NOMO-1 (cell line): ENCODE measurements around the gene WRAP73.

ENCODE experiments used
- DNase-seq, 2 experiments: peaks; one replicate each; lab custom pipeline; 2025; ENCODE audit not compliant: unreplicated experiment in 2 of 2; lab: John Stamatoyannopoulos, UW

Gene WRAP73

DNA sequence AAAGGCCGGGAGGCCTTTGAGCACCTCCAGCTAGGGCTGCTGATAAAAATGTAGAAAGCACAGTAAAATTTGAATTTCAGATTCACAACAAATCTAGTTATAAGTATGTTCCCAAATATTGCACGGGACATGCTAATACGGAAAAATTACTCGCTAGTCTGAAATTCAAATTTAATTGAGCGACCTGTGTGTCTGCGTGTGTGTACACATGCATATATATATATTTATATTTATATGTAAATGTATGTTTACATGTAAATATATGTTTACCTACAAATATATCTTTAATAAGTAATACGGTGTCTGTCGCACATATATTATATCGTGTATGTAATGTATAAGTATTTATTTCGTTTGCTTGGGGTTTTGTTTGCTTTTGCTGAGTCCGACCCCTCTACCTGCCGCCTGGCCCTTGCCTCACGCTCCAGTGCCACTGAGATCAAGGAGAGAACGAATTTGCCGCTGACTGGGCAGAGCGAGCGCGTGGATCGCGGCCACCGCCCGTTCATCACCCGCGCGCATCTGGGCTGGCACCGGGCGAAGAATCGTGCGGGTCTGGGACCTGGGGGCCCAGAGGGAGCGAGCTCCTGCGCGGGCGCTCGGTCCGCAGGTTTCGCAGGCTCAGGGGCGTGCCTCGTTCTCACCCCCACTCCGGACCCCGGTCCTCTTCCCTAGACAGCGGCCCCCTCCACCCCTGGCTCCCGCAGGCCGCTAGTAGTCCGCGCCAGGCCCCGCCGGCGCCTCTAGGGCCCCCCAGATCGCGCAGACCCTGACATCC is 534 bp upstream of the WRAP73 start:
- no peak for DNase-seq

DNA sequence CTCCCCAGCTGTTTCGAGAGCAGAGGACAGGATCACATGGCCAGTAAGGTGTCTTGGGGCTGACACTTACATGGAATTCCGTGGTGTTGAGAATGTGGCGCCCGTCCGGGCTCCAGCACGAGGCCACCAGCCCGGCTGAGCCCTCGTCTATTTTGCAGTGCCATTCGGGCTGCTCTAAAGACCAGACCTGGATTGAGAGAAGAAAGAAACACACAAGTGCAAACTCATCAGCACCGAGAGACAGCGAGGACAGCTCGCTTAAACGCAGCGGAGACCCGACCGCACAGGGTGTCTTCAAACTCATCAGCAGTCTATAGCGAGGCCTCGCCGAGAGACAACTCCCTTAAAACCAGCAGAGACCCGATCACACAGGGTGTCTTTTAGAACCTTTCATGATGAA is 3.3 kb downstream of the WRAP73 start:
- no peak for DNase-seq

DNA sequence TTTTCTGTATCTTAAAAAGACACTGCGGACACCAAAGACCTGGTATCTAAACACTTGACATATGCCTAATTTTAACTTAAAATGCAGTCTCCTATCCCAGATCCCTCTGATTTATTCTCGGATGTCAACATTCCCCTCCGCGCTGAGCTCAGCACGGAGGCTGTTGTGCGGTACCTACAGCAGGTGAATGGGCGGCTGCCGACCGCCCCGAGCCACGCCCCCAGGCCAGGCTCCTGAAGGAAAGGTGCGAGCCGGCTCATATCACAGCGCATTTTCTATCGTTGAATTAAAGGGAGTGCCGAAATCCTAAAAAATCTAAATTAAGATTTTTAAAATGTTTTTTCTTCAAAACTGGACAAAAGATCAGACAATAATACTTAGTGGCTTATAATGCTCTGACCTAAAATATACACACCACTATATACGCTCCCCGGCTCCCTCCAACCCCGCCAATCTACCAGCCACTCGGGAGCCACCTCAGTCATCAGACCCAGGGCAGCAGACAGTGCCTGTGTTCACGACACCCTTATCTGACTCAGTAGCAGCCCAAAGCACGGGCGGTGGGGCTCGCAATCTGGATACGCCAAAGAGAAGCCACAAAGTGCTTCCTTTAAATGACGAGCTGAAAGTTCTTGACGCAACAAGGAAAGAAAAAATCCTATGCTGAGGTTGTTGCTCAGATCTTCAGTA is 4.1 kb downstream of the WRAP73 start:
- no peak for DNase-seq

DNA sequence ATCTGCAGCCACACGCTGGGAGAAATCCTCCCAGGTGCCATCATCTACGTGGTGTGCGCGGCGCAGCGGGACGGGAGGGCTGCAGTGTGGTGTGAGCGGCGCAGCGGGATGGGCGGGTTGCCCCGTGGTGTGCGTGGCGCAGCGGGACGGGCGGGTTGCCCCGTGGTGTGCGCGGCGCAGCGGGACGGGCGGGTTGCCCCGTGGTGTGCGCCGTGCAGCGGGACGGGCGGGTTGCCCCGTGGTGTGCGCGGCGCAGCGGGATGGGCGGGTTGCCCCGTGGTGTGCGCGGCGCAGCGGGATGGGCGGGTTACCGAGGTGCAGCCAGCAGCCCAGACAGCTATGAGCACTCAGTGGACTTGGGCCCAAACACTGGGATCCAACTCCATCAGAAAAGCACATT is 4.7 kb downstream of the WRAP73 start:
- DNase-seq = no peak

DNA sequence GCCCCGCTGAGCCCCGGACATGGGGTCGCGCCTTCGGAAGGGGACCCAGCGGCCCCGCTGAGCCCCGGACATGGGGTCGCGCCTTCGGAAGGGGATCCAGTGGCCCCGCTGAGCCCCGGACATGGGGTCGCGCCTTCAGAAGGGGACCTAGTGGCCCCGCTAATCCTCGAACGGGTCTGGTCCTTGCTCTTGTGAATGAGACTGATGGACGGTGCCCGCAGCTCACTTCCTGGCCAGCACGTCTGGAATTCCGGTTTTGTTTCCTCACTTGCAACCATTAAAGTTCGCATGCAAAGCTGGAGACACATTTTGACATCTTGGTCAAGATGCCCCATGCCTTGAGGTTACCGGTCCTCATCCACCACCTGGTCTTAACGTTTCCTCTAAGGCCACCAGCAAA is 5.6 kb downstream of the WRAP73 start:
- DNase-seq = no peak

DNA sequence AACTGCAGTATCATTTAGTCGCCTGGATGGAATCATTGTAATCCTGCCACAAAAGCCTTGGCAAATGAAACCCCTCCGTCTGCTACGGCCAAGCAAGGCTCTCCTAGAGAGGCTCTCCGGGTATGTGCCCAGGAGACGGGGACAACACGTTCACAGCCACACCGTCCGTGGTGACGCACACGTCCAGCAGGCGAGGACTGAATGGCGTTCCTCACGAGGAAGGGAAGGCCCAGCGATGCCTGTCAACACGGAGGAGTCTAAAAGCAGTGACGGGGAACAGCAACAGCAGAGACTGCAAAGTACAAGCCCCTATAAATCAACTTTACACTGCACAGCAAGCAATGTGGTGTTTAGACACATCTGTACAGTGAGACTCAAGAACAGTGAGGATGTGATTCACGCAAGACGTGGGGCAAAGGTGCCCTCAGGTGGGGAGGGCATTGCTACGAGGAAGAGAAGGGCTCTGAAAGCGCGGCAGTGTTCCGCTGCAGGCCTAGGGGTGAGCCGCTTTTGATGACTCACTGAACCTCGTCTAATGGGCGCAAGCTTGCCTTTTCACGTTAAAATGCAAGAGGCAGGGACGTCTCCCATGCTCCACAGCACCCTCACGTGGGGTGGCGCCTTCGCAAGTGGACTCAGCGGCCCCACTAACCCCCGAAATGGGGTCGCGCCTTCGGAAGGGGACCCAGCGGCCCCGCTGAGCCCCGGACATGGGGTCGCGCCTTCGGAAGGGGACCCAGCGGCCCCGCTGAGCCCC is 6.8 kb downstream of the WRAP73 start:
- no peak for DNase-seq

DNA sequence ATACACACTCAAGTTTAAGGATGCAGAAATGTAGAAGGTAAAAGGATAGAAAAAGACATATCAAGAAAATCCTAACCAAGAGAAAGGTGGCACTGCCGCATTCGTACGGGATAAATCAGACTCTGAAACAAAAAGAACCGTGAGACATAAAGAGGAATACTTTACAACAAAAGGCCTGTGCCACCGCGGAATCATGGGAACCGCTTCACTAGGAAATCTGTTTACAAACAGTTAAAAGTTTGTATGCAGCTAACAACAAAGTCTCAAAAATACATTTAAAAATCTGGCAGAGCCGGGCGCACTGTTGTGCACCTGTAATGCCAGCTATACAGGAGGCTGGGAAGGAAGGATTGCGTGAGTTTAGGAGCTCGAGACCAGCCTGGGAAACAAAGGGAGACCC is 8.1 kb downstream of the WRAP73 start:
- DNase-seq = no peak

DNA sequence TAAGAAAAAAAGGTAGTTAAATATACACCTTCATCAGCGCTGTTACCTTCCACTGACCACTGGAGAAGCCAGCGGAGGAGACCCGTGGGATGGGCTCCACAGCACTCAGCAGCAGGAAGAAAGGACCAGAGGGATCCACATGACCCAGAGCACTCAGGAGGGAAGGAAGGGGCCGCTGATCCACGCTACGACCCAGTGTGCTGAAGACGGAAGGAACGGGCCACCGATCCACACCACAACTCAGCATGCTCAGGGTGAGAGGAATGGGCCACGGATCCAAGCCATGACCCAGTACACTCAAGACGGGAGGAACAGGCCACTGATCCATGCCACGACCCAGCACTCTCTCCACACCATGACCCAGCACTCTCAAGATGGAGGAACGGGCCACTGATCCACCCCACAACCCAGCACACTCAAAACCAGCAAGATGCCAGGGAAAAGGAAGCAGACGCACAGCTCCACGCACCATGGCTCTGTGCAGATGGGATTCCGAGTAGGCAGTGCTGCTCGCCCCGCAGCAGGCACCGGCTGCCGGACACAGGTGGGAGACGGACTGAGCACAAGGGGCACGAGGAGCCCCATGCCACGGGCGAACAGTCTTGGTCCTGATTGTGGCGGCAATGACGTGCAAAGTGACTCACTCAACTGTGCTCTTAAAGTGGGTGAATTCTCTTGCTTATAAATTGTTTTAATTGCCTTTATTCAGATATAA is 8.7 kb downstream of the WRAP73 start:
- no peak for DNase-seq

DNA sequence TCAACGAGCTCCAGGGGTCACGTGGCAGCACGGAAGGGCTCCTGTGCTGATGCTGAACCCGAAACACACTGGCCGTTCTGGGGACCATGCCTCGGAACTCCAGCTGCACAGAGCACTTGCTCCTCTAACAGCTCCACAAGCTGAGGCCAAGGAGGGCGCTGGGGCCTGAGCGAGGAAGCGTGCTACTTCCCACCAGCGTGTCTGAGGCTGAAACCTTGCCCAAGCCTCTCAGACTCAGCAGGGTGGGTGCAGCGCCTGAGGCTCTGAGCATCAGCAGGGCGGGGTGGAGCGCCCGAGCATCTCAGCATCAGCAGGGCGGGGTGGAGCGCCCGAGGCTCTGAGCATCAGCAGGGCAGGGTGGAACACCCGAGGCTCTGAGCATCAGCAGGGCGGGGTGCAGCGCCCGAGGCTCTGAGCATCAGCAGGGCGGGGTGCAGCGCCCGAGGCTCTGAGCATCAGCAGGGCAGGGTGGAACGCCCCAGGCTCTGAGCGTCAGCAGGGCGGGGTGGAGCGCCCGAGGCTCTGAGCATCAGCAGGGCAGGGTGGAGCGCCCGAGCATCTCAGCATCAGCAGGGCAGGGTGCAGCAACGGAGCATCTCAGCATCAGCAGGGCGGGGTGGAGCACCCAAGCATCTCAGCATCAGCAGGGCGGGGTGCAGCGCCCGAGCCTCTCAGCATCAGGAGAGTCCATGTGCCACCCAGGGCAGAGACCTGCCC is 9.6 kb downstream of the WRAP73 start:
- DNase-seq = no peak

DNA sequence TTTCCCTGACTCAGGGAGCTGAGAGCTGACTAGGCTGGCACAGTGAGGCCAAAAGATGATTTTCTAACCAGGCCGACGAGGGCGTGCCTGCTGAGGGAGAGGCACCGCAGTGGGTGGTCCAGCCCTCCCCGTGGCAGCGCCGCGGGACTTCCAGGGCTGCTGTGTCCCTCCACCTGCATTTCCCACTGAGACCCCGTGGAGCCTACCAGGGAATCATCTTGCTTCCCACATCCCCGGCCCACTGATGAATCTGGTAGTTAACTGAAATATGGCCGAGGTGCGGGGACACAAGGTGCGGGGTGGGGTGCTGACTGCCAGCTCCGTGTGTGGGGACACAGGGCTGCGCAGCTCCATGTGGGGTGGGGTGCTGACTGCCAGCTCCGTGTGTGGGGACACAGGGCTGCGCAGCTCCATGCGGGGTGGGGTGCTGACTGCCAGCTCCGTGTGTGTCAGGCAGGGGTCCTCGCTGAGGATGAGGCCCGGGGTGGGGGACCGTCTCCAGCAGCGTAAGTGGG is 10.4 kb downstream of the WRAP73 start:
- no peak for DNase-seq

DNA sequence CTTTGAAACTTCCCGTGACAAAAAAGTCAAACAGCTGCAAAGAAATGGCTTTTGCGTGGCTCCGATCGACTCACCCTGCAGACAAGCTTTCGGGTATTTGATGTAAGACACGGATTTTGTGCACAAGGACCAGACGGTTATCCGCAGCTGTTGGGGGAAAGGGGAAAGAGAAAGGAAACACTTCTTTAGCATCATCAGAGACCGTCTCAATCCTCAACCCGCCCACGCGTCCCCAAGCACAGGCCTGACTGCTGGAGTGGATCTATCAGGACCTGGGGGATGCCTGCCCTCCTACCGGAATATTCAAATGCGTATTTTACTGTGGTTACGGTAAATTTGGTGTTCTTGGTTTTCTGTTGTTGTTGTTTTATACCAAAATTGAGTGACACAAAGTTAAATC is 11.2 kb downstream of the WRAP73 start:
- DNase-seq = no peak

DNA sequence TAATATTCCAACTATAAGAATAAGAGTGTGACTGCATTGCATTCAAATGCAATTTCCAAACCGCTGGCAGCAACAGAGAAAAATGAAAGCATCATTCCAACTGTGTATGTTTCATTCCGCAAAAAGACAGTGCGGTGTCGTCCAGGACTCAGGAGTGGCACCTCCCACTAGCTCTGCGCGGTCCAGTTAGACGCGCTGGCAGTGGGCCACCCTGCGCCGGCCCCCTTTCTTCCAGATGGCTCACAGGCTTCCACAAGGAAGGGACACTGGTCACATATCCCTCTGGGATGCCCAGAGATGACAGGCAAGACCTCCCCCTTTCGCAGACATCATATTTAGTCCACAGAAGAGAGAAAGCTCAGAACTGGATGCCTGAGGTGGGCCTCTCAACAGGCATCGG is 11.9 kb downstream of the WRAP73 start:
- no peak for DNase-seq

DNA sequence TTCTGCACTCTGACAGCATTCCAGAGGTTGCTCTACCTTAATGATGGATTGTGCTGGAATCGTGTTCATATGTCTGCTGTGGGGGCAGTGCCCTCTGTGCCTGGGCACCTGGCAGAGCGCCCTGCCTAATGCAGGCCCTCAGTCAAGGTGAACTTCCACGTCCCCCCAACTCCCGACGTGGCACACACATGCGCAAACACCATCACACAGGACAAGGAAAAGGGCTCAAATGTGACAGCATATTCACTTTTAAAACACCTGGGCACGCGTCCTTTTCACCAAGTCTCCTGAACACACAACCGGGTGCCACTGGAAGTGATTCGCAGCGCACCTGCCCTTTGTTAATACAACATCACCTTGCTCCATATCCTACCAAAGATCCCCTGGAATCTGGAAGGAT is 13.4 kb downstream of the WRAP73 start:
- no peak for DNase-seq

DNA sequence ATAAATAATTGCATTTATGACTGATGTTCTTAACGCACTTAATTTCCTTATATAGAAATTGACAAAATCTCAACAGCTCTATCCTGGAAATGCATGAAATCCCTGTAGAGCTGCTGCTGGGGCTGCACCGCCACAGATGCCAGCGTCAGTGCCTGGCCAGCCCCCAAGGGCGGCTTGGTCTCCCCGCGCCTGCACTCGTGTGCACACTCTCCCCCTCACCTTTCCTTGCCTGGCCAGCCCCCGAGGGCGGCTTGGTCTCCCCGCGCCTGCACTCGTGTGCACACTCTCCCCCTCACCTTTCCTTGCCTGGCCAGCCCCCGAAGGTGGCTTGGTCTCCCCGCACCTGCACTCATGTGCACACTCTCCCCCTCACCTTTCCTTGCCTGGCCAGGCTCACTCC is 13.8 kb downstream of the WRAP73 start:
- DNase-seq = no peak

DNA sequence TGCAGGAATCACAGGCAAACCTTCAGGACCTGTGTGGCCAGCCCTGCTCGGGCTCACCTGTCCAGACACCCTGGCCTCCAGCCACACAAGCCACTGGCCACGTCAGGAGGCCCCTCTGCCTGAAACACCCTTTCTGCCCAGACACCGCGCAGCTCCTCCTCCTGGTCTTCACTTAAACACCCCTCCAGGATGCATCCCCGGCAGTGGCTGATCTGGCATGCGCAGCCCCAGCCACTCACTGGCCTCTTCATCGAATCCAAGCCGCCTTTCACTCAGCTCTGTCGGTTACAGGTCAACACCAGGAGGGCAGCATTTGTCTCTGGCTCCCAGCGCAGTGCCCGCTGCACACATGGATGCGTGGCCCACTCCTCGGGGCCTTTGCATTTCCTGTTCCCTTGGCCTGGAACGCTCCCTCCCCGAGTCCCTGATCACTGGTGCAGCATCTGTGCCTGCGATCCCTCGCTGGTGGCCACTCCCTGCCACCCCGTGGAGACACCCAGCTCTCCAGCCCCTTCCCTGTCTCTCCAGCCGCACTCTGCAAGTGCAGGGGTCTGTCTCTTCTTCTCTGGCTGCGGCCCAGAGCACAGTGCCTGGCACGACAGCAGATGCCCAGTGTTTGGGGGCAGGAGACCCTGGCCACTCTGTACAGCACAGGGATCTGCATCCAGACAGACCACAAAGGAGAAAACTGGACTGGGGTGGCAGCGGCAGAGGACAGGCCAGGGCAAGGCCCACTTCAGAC is 15.7 kb downstream of the WRAP73 start:
- DNase-seq = no peak

DNA sequence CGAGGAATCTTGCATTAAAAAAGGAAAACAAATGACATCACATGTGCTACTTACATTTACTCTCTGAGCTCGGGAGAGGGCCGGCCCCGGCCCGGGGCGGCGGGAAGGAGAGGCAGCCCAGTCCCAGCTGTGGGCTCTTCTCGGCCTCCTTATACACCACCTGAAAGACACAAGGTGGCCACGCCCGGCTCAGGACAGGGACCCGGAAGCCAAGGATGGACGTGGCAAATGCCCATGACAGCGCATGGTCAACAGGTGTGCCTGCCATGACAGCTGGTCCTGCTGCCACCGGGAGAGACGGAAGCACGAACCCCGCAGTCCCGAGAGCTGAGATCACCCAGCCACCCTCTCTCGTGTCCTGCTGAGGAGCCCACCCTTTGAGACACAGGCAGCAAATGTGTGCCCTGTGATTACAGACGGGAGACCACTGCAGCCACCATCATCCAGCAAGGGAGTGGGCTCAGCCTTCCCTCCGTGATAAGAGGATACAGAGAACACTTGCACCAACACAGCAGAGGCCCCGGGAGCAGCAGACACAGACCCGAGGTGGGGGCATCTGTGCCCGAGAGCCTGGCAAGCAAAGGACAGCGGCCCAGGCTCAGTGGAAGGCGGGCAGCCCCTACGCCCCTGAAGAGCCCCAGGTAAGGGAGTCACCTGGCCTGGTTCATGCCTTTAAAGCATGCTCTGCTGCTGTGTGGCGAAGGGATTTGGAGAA is 16.4 kb downstream of the WRAP73 start:
- no peak for DNase-seq

DNA sequence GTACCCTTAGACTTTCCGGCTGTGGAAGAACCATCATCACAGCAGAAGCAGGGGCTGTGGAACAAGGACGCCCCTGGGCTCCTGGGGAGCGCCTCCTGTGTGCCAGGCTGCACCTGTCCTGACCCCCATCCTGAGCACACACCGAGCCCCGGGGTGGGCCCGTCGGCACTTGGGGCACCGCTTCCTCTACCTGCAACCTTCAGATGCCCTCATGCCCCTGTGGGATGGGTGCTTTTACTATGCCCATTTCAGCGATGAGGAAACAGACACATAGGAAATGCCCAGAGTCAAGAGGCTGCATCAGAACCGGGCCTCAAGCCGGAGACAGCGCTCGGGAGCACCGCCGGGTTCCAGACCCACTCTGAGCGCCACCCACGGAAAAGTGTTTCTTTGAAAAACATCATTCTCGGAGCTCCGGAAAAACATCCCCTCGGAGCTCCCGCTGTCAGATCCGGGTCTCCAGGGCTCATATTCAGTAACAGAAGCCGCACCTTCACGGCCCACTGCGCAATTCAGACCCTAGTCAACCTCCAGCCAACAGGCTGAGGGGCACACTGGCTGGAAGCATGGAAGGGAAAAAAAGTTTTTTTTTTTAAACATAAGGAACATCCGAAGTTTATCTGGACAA is 17.1 kb downstream of the WRAP73 start:
- no peak for DNase-seq

DNA sequence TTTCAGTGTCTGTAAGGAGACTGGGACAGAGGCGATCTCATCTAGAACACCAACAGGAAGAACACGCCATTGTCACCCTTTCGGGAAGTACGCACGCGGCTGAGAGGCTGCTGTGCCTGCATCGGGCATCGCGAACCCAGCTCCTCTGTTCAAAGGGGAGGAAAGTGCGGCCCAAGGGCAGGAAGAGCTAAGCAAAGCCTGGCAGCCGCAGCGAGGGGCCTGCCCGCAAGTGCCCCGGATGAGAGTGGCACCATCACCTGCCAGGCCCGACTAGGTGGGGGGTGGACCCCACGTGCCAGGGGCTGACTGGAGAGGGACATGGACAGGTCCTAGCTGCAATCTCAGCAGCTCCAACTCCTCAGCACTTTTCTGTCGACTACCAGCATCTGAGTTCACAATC is 17.6 kb downstream of the WRAP73 start:
- no peak for DNase-seq
